CD4-positive, alpha-beta T cell treated with Interferon alpha-2 for 1 hour (primary cell): ENCODE data around the gene POU3F3.

Source experiments
- DNase-seq, 2 donors: peaks; one replicate each; pipeline ENCODE4 v3.0.0-alpha.2; 2020 to 2022

Gene POU3F3

DNA sequence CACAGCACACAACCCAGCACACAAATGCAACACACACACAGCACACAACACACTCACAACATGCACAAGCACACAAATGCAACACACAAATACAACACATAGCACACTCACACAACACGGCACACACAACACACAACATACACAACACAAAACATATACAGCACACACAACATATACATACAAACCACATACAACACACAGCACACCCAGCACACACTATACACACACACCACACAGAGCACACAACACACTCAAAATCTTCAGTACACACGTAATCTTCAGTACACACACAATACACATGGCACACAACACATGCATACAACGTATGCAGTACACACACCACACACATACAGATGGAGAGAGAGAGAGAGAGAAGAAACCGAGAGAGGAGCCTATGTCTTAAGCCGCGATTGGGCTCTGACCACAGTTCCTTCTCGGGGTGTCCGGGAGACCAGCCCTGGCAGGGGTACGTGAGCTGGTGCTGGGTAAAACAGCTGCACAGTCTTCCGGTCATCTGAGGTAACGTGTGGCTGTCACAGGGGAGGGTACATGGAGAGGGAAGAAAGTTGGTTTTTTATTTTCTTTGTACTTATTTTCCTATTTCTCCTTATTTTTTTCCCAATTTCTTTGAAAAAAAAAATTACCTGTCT, 25.1 kb downstream of the POU3F3 start:
- no peak for DNase-seq

DNA sequence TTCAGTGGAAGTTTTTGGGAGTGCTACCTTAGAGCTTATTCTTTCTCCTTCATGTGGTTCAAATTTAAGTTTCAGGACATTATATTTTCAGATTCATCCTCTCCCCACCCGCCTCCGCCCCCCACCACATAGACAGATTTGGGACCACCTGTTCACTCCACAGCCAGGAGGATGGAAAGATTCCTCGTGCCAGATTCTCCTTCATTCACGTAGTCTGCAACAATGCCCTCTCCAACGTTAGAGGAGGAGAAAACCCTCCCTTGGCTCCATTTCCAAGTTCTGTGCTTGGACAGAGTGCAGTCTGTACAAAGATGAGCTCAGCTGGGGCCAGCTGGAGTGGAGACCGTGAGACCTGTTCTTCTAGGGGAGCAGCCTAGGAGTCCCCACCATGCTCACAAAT, 26.2 kb downstream of the POU3F3 start:
- no peak for DNase-seq

DNA sequence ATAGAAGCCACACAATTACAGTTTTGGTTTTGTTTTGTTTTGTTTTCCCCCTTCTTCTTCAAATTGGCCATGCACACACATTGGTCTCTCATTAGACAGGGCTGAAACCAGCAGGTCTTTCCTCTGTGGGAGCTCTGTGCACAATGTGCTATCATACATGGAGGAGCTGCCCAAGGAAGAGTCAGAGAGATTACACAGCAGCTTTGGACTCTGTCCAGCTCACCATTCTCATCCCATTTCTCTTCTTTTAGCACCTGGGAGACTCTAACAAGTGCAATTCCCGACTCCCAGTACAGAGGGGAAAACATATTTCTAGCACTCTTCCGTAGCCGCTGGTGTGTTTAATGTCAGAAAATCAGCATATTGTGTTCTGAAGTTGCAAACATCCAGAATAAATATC, 29.4 kb downstream of the POU3F3 start:
- DNase-seq = no peak

DNA sequence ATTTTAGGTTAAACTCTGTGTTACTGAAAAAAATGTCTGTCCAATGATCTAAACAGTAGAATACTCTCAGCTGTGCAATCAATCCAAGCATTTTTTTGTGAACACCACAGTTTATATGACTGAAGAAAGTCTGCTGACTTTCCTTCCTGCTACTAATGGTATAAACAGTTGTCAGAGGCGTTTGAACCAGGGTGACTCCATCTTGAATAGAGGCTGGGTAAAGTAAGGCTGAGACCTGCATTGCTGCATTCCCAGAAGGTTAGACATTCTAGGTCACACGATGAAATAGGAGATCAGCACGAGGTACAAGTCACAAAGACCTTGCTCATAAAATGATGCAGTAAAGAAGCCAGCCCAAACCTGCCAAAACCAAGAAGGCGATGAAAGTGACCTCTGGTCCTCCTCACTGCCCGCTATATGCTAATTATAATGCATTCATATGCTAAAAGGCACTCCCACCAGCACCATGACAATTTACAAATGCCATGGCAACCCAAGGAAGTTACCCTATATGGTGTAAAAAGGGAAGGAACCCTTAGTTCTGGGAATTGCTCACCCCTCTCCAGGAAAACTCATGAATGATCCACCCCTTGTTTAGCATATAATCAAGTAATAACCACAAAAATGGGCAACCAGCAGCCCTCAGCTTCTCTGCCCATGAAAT, 31.3 kb downstream of the POU3F3 start:
- no peak for DNase-seq

DNA sequence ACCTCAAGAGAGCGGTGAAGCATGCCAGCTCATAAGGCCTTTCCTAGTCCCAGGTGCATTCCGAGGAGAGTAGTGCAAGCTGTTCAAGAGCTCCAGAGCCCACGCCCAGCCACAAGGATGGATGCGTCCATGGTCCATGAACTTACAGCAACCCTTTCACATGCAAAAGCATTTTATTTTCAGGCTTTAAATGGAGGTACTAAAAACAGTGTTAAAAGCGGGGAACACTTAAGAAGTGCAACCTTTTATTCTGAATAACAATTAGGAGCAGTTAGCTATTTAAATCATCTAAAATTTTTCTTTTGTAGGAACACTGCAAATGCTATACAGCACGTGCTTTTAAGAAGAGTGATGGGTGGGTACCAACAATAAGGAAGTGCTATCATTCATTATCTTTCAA, 33.8 kb downstream of the POU3F3 start:
- no peak for DNase-seq

DNA sequence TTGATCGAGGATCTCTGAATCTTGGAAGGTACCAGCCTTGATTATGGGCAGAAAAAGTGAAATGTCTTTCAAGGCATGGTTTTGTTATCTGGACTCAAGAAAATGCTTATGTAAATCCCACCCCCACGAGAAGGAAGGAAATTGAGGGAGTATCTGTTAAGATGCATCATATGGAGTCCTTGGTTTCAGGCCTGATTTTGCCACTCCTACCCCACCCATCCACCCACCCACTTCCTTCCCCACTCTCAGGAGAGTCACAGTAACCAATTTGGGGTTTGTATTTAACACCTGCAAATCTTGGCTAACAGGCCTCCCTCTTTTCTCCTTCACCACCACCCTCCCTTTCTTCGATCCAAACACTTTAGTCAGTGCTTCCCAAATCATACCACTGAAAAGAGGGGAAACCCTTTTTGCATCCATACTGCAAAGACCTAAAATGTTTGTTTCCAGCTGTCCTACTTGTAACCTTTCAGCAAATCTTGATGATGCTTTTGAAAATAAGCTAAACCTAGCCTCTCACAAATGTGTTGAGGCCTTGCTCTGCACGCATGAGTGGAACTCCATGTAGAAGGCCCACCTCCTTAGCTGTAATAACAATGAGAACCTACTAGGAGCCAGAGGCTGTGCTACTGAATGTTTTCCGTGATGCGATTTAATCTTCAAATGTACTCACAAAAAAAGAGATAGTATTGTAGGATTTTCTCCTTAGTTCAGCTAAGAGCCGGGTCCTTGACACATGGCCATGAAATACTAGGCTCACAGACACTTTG, 34.8 kb downstream of the POU3F3 start:
- DNase-seq = no peak

DNA sequence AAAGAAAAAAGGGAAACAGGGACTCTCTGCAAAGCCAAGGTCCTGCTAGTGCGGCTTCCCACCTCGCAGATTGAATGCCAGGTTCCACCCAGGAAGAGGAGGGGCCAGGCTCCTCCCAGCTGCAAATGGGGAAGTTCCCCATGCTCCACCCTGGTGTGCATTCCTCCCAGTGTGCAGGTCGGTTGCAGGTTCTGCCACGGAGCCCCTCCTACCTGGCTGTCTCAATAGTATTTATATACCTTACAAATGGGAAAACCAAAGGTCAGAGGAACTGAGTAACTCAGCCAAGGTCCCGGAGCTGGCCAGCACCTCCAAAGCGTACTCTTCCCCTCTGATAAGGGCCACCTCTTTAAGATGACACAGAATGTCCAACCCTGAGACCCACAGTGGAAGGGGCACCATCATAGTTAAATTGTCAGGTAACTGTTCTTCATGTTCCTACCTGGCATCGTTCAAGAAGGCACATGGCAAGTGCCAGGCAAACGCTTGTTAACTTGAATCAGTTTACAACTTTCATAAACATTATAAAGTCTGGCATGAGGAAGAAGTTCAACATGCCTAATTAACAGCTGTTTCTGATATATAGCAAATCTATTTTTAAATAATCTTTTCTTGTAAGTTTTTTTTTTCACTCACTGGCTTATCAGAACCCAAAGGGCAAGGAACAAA, 35.5 kb downstream of the POU3F3 start:
- DNase-seq = peak in 1 of 2 donors; percentile 13

DNA sequence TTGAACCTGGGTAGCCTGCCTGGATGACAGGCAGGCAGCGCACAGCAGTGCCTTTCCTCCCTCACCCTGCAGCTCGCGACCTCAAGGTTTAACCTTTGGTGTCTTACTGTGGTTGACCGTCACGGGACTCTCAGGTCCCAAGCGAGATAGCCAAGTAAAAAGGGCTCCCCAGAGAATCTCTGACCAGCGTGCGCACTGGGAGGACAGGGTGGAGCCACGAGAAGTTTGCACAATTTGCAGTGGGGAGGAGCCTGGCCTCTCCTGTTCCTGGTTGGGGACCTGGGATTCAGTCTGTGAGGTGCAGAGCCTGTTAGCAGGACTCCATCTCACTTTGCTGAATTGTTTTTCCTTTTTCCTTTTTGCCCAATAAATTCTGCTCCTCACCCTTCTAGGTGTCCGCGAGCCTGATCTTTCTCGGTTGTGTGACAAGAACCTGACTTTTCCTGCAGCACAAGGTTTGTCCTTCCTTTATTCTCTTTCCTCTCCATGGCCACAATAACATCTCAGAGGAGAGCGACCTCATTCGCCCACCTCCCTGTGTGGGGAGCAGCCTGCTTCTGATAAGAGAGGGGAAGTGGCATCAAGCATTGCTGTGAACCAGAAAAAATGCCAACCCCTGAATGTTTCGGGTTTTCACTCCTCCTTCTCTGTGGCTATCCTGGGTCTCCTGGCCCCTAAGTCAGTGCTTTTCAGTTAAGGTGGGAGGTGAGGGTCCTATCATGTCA, 36.2 kb downstream of the POU3F3 start:
- DNase-seq = no peak

DNA sequence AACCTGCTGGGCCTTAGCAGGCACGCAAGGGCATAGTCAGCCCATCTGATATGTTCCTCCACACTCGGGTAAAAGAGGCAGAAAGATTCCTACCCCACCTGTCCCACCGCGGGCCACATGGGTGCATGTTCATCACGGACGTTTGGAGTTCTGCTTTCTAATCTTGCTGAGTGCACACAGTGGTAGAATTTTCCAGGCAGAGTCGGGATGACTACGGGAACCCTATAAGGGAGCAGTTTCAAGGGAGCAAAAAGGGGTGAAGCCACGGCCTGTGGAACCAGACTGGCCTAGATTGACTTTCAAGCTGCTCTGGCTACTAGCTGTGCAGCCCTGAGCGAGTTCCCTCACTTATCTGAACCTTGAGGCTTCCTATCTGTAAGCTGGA, 36.8 kb downstream of the POU3F3 start:
- DNase-seq = no peak

DNA sequence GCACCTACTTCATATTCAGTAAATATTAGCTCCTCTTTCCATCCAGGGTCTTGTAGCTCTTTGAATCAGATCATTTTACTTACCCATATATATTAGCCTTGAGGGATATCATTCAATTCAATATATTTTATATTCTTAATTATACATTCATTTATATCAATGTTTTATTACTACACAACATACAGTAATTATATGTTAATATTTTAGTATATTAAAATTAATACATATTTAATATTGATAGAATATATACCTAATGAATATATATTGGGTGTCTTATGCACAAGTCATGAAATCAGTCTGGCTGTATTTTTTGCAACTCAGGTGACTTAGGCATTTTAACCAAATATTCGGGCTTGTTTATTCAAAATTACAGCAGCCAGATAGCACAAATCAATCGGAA, 37.2 kb downstream of the POU3F3 start:
- no peak for DNase-seq

DNA sequence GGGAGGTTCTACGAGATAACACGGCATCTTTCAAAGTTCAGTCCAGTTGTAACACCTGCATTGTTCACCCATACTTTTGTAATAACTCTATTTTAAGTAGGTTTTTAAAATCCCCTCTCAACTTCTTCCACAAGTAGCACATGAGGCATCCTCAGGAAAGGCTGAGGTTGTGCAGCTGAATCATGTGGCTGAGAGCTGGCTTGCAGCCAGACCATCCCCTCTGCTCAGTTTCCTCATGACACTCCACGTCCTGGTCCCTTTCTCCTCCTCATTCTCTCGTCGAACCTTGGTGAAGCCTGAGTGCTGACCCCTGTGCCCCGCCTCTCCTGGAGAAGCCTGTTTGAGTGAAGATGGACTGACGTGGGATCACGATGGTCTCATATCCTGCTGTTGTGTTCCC, 42.5 kb downstream of the POU3F3 start:
- no peak for DNase-seq

DNA sequence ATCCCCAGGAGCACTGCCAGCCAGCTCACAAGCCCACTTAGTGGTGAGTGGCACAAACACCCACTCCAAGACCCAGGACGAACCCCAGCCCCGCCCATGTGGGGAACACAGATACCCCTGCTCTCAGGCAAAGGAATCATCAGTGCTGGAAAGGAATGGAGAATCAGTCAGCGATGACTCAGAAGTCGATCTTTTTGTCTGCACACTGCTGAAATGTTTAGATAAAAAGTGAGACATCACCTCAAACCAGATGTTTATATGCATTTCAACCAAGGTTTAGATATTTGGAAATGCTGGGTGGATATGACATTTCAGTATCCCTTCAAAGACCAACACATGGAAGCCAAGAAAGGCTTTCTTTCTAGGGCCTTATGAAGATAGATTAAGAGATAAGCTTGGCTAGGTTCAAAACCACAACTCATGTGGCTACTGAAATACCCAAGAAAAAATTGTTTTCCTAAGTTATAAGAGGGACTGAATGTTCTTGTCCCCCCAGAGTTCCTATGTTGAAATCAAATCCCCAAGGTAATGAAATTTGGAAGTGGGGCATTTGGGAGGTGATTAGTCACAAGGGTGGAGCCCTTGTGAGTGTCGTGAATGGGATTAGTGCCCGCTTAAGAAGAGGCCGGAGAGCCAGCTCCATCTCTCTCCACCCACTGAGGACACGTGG, 43.7 kb downstream of the POU3F3 start:
- DNase-seq = no peak

DNA sequence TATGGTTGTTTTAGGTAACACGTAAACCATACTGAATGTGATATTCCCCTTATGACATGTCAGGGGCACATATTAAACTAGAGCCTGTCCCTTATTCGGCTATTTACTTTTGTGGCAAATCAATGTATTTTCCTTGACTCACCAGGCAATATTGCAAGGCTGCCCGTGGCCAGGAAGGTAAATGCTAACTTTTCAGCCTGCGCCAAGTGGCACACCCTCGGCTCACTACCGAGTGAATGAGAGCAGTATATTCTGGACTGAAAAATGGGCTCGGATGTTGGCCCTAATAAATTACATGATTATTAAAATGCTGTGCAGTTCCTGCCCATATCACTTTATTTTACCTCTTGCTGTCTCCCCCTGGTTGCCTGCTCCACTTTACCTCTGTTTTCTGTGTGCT, 46.7 kb downstream of the POU3F3 start:
- DNase-seq = no peak

DNA sequence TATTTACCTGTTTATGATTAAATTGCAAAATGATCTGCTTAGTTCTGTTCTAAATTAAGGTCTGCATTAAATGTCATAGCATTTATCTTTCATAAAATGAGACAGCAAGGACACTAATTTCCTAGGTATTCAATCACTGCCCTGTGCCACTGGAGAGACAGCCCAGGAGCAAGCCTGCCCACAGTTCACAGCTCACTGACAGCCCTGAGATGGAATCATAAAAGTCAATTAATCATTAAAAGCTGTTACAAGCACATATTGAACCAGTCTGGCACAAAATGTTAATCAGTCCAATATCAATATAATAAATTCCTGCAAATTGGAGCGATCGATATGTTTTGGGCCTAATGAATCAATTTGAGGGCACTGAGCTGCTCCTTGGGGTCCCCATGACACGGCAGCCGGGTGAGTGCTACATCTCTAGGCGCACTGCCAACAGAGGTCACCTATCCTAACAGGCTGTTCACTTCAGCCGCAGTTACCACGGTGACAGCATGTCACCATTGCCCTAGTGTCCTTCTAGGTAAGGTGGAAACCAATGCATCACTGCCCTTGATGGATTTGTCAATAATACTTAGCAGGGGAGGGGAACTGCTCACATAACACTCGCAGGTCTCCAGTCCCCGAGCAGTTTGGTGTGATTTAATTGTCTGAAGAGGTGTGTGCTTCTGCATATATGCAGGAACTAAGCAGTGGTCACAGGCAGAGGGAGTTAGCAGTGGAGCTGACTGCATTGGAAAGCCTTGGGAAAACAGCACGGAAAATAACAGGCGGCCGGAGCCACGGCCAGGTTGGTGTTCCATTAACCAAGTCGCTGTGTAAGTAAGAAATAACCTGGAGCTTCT, 47.3 kb downstream of the POU3F3 start:
- DNase-seq = no peak

DNA sequence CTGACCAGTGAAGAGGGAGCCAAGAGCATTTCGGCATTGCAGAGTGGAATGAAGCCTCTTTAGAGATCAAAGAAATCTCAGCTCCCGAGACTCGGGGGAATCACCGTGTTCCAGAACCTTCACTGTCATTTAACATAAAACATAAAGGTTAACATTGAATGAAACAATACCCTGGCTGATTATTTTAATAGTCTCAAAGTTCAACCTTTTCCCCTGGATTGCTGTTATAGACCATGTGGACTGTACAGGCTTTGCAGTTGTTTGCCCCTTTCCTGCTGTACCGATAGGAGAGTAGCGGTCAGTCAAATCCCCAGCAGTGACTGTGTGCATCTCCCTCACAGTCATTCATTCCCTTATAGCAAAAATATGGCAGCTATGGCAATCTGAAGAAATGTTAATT, 48.4 kb downstream of the POU3F3 start:
- no peak for DNase-seq
